Activated CD8-positive, alpha-beta memory T cell treated with anti-CD3 and anti-CD28 coated beads, Interleukin-2, amount 50 U/mL, for 1 hour (primary cell): Measurements from ENCODE around the gene DCC.
"Not testable (repeated sequence)": the region's sequence is repeated elsewhere in the genome, so short reads cannot be mapped to it uniquely, and the experiment has no call there.

Experiments used
- DNase-seq: peaks from one replicate; pipeline ENCODE4 v3.0.0-alpha.2; 2020; ENCODE audit errors: extremely low read depth

The DCC gene

GRCh38 chr18:53509886-53510285 lies 1169.9 kb downstream of the DCC start:
- DNase-seq: no peak

- not testable (repeated sequence) for DNase-seq
Measured at GRCh38 chr18:53511725-53512124, 1171.7 kb downstream of the DCC start.

GRCh38 chr18:53521068-53521467 lies 1181.1 kb downstream of the DCC start:
- no peak for DNase-seq

- DNase-seq: no peak
Measured at GRCh38 chr18:53526101-53526870, 1186.3 kb downstream of the DCC start.

- no peak for DNase-seq
Measured at GRCh38 chr18:53527365-53527764, 1187.4 kb downstream of the DCC start.

- DNase-seq: no peak
Measured at GRCh38 chr18:53531187-53531586, 1191.2 kb downstream of the DCC start.

GRCh38 chr18:53531896-53532295 lies 1191.9 kb downstream of the DCC start:
- no peak for DNase-seq

- no peak for DNase-seq
Measured at GRCh38 chr18:53534203-53534602, 1194.2 kb downstream of the DCC start.

GRCh38 chr18:53534695-53535094 lies 1194.7 kb downstream of the DCC start:
- no peak for DNase-seq

- DNase-seq: no peak
Measured at GRCh38 chr18:53536908-53537307, 1196.9 kb downstream of the DCC start.

GRCh38 chr18:53541924-53542323 lies 1201.9 kb downstream of the DCC start:
- no peak for DNase-seq

- no peak for DNase-seq
Measured at GRCh38 chr18:53543711-53544110, 1203.7 kb downstream of the DCC start.

- no peak for DNase-seq
Measured at GRCh38 chr18:53544917-53545316, 1204.9 kb downstream of the DCC start.

GRCh38 chr18:53551868-53552426 lies 1212.0 kb downstream of the DCC start:
- no peak for DNase-seq

GRCh38 chr18:53553030-53553429 lies 1213.0 kb downstream of the DCC start:
- DNase-seq: no peak

GRCh38 chr18:53556450-53556849 lies 1216.5 kb downstream of the DCC start:
- DNase-seq: no peak

- no peak for DNase-seq
Measured at GRCh38 chr18:53560546-53560945, 1220.5 kb downstream of the DCC start.

GRCh38 chr18:53566626-53567025 lies 1226.6 kb downstream of the DCC start:
- DNase-seq: no peak

- DNase-seq: no peak
Measured at GRCh38 chr18:53567929-53568574, 1228.1 kb downstream of the DCC start.
